HG03378 (cell line): ENCODE data around the gene TOR1B.

Experiments
- ATAC-seq: cut with Tn5 transposase; IDR thresholded peaks from one replicate; pipeline ENCODE4 v1.9.1; 2021; ENCODE audit warnings: mild to moderate bottlenecking, moderate library complexity; ENCODE audit not compliant: unreplicated experiment

TOR1B gene

DNA sequence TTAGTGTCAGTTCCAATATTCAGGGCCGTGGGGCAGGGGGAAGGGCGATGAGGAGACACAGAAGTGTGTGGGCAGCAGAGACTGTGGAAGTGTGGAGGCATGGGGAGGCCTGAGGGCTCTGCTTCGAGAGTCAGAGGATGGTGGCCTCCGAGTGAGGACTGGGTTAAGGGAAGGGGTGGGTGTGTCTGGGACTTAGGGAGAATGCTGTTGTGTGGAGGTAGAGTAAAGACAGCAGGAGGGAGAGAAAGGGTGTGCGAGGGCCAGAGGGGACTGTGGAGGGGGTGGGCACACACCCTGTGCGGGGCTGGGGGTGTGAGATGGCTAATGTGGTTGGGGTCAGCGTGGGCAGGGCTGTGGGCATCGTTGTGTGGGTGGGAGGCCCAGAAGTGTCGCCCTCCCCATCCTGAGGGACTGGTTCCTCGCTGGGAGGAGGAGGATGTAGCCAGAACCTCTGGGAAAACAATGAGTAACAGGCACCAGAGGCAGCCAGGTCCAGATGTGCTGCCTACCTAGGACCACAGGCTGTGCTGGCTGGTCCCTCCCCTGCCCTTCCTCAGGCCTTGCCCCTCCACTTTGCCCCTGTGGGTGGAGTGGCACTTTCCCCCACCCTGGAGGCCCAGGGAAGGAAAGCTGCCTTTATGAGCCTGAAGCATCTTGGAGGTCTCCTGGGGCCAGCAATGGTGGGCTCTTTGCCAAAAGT, 36.5 kb downstream of the TOR1B start:
- ATAC-seq: no peak

DNA sequence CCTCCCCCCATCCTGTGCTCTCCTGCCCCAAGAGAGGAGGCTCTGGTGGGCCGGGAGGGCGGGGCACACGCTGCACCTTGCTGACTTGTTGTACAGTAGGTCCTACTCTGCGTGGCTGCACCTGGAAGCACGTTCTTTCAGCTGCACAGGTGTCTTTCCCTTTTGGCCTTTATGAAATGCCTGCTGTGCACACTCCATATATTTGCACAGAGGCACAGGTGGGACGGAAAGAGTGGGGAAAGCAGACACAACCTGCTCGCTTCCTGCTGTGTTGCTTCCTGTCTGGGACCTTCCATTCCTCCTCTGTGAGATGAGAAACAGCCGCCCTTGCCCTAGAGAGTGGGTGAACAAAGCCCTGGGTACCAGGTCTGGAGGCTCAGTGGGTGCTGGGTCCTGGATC, 37.0 kb downstream of the TOR1B start:
- no peak for ATAC-seq

DNA sequence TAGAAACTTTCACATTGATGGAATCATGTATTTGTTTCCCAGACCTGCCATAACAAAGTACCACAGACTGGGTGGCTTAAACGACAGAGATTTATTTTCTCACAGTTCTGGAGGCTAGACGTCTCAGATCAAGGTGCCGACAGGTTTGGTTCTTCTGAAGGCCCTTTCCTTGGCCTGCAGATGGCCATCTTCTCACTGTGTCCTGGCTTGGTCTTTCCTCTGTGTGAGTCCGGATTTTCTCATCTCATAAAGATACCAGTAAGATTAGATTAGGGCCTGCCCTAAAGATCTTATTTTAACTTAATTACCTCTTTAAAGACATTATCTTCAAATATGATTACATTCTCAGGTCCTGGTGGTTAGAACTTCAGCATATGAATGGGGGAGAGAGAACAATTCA, 38.1 kb downstream of the TOR1B start:
- ATAC-seq: no peak

DNA sequence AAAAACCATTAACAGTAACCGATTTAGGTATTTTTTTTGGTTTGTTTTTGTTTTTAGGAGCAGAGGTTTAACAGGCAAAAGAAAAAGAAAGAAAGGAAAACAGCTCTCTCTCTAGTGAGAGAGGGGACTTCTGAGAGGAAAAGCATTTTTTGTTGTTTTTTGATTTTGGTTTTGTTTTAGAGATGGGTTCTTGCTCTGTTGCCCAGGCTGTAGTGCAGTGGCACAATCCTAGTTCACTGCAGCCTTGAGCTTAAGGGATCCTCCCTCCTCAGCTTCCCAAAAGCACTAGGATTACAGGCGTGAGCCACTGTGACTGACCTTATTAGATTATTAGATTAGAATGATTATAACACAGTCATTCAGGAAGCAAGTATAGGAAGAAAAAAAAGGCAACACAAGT, 42.4 kb downstream of the TOR1B start:
- no peak for ATAC-seq

DNA sequence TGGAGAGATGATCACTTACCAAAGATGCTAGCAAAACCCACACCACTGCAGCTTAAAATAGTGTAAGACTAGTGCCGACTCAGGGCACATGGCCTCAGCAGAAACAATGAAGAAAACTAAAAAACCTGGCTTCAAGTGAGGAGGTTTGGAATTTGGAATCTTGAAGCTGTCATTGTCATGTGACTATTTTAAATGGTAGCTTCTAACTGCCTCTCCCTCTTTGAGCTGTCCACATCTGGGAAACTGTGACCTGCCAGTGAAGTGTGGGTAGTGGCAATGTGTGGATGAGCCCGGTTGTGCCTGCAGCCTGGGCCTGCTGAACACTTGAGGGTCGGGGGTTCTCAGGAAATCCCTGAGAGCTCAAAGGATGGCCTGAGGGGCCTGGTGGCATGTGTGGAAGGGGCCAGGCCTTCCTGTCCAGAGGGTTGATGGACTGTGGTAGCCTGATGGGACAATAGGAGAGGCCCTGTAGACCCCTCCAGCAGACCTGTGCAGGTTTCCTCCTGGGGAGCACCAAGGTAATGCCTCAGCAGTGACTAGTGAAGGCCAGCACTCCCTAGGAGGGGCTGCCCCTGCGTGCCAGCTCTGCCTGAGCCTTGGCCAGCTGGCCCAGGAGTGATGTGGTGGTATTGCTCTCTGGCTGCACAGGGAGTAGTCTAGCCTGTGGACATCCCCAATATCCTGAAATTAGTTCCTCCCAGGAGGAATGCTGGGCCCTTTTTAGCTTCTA, 45.9 kb downstream of the TOR1B start:
- no peak for ATAC-seq

DNA sequence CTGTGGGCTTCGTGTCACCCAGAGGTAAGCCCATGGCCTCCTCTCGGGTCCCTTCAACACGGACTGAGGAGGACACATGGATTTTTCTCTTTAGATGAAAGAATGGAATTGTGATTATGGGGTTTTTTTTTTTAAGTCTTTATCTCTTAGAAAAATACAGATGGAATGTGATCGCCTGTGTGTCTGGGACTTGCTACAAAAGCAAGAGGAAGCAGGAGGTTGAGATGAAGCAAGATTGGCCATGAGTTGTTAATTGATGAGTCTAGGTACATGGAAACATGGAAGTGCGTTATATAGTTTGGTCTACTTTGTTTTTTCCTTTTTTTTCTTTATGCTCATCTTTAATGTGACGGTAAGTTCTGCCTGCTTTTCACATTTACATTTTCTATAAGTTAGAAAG, 46.9 kb downstream of the TOR1B start:
- ATAC-seq: no peak

DNA sequence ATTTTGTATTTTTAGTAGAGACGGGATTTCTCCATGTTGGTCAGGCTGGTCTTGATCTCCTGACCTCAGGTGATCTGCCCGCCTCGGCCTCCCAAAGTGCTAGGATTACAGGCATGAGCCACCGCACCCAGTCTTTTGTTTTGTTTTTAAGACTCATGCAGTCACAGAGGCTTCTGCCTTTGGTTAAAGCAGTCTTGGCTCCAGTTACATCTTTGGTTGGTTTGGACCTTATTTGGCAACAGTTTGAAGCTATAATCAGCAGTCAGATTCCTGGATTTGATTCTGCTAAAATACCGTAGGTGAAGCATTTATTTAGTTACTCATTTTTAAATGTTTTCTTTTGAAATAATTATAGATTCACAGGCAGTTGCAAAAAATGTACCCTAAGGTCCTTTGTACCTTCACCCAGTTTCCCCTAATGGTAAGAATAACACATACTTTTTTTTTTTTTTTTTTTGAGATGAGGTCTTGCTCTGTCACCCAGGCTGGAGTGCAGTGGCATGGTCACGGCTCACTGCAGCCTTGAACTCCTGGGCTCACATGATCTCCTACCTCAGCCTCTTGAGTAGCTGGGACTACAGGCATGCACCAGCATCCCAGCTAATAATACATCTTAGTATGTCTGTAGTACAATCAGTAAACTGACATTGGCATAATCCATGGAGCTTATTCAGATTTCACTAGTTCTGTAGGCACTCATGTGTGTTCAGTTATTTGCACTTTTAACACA, 48.0 kb downstream of the TOR1B start:
- no peak for ATAC-seq

DNA sequence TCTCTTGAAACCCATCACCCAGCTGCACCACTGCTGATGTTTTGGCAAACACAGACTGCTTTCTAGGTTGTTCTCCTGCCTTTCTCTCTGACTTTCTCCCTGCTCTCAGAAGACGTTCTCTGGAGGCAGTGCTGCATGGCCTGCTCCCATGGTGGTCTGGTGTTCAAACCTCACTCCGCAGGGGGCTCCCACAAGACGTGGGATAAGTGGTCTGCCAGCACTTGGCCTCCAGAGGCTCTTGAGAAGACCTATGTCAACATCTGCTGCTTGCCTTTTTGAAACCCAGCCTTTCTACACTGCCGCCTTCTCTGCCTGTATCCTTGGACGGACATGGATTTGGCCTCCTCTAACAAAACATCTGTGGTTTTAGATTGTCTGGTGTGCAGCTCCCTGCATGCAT, 48.8 kb downstream of the TOR1B start:
- ATAC-seq: no peak

DNA sequence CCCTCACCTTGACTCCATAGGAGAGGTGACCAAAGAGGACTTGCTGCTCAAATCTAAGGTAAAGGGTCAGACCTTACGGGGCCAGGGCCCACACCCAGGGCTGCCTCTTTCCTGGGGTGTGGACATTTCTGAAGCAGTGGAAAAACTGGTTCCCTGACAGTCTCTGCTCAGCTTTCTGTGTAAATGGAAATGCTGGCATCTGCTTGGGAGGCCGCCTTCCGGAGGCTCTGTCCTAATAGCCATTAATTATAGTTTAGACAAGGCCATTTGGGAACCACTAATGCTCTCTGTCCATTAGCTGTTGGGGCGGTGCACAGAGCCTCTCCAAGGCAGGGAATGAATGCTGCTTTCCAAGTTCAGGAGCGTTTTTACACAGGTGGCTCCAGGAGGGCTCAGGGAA, 49.6 kb downstream of the TOR1B start:
- ATAC-seq: no peak

DNA sequence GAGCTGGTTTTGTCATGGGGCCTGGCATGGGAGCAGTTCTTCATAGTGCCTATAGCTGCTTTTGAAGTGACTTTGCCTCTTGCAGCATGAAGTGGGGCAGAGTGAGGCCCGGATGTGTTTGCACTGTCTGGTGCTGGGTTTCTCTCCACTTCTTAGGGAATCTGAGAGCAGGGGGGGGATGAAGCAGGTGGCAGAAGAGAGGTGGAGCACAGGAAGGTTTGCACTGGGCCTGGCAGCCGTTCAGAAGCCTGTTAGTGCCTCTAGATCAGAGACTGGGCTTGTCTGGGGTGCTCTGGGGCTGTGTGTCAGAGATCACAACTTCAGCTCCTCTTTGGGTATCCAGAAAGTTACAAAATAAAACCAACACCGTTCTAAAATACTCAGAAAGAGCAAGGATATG, 50.6 kb downstream of the TOR1B start:
- no peak for ATAC-seq

DNA sequence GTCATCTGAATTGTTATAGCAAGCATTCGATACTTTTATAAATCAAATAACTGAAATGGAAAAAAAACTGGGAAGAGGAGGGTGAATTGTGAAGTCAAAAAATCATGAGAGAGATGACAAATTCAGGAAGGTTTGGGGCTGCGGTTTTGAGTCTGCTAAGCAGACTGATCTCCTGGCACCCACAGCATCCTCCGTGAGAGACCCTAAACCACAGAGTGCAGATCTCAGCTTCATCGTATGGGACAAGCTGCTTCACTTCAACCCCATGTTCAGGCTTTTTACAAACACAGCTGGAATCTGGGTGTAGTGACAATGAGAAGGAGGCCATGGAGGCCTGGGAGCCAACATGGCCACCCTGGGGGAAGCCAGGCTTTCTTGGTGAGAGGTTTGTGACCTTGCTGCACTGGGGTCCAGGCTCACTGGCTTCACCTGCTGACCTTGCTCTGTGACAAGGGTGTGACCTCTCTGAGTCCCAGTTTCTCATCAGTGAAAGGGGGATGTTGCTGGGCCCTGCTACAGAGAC, 51.7 kb downstream of the TOR1B start:
- ATAC-seq: no peak

DNA sequence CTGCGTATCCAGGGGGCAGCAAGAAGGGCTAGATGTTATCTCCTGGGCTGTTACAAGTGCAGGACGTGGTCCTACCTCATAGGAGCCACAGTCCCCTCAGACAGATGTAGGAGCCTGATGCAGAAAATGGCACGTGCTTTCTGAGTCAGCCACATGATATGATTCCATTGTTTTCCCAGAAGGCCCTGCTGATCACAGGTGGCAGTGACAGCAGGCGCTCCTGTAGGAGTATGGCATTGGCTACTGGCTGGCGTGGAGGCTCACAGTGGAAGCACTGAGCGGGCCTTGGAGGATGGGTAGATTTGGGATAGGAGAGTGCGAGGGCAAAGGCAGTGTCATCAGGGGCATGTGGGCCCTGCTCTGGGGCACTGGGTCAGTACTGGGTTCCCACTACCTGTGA, 54.2 kb downstream of the TOR1B start:
- ATAC-seq: no peak

DNA sequence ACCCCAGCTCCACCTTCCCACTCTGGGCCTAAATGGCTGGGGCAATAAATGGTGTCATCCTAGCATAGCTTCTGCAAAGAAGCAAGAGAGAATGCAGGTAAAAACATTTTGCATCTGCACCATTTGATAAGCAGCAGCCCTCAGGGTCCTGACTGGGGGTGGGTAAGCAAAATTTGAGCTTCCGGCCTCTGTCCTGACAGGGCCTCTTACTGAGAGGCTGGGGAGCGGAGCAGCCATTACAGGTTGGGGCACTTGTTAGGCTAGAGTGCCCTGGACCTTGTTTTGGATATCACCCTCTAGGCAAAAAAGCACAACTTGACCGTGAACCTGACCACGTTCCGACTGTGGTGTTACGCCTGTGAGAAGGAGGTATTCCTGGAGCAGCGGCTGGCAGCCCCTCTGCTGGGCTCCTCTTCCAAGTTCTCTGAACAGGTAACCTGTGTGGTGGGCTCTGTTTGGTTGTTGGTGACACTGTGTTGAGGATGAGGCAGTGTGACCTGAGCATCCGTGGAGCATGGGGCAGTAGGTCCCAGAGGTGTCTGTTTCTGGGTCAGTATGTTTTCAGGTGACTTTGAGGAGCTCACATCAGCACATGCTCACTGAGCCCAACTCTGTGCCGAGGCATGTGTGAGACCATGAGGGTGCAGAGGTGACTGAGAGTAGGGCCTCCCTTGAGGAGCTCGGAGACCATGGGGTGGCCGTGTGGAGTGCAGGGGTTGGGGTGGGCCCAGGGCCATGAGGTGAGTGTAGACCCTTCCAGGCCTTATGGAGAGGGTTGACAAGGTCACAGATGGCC, 55.4 kb downstream of the TOR1B start:
- ATAC-seq: no peak
